Epithelial cell of umbilical artery (primary cell): Measurements from ENCODE around the gene PRODH2. TPM values are rescaled to one million over a fixed set of nuclear protein-coding genes. Genes with fewer than 3 reads are reported as not detected.

ENCODE experiments used
- total RNA-seq: library from RNA; depleted of rRNA; stranded (reverse); fragments of >200 nt; gene quantifications from 2 replicates; pipeline ENCODE4 v1.2.3, GENCODE V29; 2014

The PRODH2 gene, protein sequence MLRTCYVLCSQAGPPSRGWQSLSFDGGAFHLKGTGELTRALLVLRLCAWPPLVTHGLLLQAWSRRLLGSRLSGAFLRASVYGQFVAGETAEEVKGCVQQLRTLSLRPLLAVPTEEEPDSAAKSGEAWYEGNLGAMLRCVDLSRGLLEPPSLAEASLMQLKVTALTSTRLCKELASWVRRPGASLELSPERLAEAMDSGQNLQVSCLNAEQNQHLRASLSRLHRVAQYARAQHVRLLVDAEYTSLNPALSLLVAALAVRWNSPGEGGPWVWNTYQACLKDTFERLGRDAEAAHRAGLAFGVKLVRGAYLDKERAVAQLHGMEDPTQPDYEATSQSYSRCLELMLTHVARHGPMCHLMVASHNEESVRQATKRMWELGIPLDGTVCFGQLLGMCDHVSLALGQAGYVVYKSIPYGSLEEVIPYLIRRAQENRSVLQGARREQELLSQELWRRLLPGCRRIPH
- not detected in 2 replicates for total RNA-seq

DNA sequence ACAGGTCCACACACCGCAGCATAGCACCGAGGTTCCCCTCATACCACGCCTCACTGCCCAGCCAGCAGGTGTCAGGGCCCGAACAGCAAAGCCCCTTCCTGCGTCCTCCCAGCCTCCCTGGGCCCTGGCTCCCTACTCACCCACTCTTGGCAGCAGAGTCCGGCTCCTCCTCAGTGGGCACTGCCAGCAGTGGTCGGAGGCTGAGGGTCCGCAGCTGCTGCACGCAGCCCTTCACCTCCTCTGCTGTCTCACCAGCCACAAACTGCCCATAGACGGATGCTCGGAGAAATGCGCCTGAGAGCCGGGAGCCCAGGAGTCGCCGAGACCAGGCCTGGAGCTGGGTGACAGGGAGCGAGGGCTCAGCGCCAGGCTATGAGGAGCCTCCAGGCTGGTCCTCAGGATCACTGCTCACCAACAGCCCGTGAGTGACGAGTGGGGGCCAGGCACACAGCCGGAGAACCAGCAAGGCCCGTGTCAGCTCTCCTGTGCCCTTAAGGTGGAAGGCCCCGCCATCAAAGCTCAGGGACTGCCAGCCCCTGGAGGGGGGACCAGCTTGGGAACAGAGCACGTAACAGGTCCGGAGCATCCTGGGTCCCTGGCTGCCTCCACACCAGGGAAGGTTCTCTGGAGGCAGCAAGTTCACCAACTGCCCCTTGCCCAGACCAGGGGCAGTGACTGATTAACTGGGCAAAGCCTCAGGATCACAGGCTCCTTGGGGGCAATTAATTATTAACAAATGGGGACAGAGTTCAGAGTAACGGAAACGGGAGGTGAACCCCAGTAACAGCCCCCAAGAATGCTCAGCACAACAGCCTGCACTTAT is at the start of gene PRODH2:
PRODH2 (minus strand) TSS at position 626 of the 823 bp plus-strand sequence; CDS start at position 586, 40 bp downstream.

DNA sequence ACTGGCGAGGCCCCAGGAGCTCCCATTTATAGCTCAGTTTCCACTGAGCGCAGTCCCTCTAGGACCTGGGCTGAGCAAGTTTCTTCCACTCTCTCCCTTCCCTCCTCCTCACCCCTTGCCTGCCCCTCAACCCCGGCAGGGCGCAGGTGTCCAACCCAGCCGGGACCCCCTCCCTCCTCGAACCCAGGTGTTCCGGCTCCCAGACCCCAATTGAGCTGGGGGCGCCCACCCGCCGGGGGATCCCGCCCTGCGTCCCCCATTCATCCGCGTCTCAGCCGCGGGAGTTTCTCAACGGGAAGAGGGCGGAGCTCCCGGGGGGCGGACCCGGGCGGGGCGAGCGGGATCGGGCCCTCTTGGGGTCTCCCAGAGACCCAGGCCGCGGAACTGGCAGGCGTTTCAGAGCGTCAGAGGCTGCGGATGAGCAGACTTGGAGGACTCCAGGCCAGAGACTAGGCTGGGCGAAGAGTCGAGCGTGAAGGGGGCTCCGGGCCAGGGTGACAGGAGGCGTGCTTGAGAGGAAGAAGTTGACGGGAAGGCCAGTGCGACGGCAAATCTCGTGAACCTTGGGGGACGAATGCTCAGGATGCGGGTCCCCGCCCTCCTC is 44.0 kb upstream of the PRODH2 start, which contains the start of gene KIRREL2:
KIRREL2 (plus strand) TSS at position 366 of the 604 bp plus-strand sequence; CDS start at position 575, 209 bp downstream.

DNA sequence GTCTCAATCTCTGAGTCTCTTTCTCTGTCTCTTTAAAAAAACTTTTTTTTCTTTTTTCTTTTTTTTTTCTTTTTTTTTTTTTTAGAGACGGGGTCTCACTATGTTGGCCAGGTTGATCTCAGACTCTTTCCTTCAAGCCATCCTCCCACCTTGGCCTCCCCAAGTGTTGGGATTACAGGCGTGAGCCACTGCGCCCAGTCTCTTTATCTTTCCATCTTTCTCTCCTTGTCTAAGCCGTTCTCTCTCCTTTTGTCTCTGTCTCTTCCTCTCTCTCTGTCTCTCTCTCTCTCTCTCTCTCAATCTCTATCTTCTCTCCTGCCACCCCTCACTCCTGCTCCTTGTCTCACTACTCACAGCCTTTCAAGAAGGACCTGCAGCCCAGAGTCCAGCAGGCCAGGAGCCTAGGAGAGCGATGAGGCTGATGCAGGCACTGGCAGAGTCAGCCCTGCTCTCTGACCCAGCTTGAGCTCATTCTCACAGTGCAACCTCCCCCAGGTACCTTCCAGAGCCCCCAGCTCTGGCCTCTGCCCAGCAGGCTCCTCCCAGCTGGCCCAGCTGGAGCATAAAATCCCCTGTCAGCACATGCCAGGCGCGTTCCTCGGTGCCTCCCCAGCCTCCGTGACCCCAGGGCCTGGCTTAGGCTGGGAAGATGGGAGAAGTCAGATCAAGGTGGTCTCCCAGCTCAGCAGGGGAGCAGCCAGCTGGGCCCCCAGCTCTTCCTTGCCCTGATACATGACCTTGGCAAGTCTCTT is 39.6 kb upstream of the PRODH2 start, which contains the start of gene NPHS1:
NPHS1 (minus strand) TSS at position 476 of the 752 bp plus-strand sequence. CDS start 667 bp downstream, outside the sequence.

DNA sequence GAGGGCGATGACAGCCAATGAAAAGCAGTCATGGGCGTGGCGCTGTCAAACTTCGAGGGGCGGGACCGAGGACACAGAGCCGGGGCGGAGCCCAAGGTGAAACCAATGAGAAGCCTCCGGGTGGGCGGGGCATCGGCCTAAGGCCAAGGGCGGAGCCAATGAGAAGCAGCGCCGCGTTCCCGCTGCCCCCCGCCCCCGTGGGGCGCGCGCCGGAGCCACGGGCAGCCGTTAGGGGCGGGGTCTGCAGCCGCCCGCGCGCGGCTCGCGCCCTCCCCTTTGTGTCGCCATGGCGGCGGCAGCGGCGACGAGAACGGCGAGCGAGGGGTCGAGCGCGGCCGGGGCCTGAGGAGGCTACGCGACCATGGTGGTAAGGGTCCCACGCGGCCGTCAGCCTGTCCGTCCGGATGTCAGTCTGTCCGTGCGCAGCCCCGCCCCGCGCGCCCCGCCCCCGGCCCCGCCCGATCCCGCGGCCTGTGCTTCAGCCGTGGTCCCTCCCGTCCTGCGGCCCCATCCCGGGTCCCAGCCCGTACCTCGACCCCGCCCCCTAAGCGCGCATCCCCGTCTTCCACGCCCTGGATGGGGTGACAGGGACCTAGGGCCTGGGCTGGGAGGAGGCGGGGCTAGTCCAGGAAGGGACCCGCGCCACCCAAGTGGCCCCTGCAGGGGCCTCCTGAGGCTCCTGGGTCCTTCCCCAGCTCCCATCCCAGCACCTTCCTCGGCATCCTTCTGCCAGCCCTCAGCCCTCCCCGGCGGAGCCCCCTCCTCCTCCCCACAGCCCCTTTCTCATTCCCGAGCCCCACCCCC is 37.1 kb downstream of the PRODH2 start, which contains the start of gene ARHGAP33:
ARHGAP33 (plus strand) TSS at position 267 of the 804 bp plus-strand sequence; CDS start at position 362, 95 bp downstream.

DNA sequence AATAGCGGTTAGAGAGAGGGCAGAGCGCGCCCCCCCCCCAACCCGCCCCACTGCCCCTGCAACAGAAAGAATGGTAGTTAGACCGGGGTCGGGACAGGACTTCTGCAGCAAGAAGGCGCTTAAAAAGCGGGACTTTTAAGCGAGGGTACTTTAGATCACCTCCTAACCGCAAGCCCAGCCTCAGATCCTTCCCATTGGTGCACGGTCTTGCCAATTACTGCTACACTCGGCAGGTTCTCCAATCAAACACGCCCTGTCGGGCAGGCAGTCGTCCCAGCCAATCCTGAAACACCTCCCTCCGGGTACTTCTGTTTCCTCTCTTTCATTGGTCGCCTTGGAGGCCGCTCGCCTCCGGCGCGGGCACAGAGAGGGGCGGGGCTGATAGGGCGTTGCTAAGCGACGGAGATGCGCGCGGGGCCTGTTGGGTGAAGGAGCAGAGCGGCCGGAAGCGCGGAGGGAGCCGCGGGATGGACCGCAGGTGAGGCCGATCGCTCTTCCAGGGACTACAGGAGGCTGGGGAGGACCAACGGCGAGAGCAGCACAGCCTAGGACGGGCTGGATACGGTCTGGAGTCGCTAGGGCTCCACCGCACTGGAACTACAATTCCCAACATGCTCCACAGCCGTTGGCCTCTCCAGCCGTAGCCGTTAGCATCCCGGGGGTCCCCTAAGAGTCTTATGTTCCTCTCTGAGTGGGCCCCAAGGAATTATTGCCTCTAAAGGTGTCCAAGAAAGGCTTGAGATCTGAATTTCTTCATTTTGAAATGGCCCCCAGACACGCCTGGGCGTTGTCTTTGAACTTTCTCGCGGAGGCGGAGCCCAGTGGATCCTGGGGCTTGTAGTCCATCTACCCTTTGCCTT is 54.7 kb downstream of the PRODH2 start, which contains the start of gene PROSER3:
PROSER3 (plus strand) TSS at position 428 of the 860 bp plus-strand sequence; CDS start at position 468, 40 bp downstream.

DNA sequence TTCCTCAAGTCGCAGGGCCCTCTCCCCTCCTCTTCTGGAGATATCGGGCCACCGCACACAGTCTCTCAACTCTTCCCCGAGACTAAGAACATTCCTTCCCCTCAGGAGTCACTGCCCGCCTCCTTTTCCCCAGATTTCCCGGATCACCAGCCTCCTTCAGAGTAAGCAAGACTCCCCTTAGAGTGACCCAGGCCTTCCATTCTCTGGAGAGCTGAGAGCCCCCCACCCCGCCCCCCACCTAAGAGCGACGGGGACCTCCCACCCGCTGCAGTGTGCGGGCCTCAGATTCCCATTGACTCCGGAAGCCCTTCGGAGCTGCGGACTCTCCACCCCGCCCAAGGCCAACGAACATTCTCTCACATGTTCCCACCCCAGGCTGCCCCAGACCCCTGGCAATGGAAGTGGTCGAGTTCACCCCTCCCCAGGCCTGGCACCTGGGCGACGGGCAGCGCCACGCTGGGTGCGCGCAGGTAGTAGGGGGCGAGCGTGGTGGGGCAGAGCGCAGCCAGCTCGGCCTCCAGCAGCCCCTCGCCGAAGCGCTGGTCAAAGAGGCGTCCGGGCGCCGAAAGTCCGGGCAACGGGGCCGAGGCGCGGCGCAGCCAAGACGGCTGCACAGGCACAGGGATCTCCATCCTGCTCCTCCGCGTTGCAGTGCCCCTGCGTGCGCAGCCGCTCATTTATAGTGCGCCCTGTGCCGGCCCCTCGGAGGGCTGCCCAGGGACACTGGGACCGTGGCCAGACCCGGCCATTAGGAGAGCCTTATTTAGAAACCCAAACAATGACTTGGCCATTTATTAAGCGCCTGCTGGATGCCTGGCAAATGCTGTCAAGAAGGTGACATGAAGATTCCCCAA is 56.0 kb downstream of the PRODH2 start, which contains the start of gene HSPB6:
HSPB6 (minus strand) TSS at position 653 of the 854 bp plus-strand sequence; CDS start at position 632, 21 bp downstream.

Other genes with a start within 250 kb of the PRODH2 start
- gene ATP4A, start 249.2 kb downstream of the PRODH2 start, total RNA-seq, result not detected in 2 replicates
- not detected in 2 replicates for gene PMIS2, start 226.7 kb downstream of the PRODH2 start, total RNA-seq
- gene HAUS5, start 200.1 kb downstream of the PRODH2 start, total RNA-seq, result 6.8 and 9.9 TPM in 2 replicates
- 48.3 and 53.3 TPM in 2 replicates for gene RBM42, start 183.8 kb downstream of the PRODH2 start, total RNA-seq
- gene ETV2, start 171.1 kb downstream of the PRODH2 start, total RNA-seq, result 0.30 TPM in 1 of 2 replicates, not detected in the other
- 282 and 403 TPM in 2 replicates for gene COX6B1, start 164.5 kb downstream of the PRODH2 start, total RNA-seq
- not detected in 2 replicates for gene UPK1A, start 146.3 kb downstream of the PRODH2 start, total RNA-seq
- not detected in 2 replicates for gene ZBTB32, start 108.3 kb downstream of the PRODH2 start, total RNA-seq
- 3.6 and 7.0 TPM in 2 replicates for gene KMT2B, start 94.8 kb downstream of the PRODH2 start, total RNA-seq
- 0.91 and 4.2 TPM in 2 replicates for gene IGFLR1, start 70.4 kb downstream of the PRODH2 start, total RNA-seq
- gene U2AF1L4, start 67.4 kb downstream of the PRODH2 start, total RNA-seq, result 3.9 and 14.0 TPM in 2 replicates
- gene PSENEN, start 67.2 kb downstream of the PRODH2 start, total RNA-seq, result 14.0 and 15.2 TPM in 2 replicates
- 5.2 and 9.0 TPM in 2 replicates for gene LIN37, start 64.3 kb downstream of the PRODH2 start, total RNA-seq
- 0.65 and 3.0 TPM in 2 replicates for gene HSPB6, start 55.8 kb downstream of the PRODH2 start, total RNA-seq
- gene PROSER3, start 54.7 kb downstream of the PRODH2 start, total RNA-seq, result 2.6 and 4.0 TPM in 2 replicates
- gene ARHGAP33, start 37.3 kb downstream of the PRODH2 start, total RNA-seq, result 2.6 and 4.0 TPM in 2 replicates
- gene NPHS1, start 39.7 kb upstream of the PRODH2 start, total RNA-seq, result not detected in 2 replicates
- 0.15 TPM in 1 of 2 replicates, not detected in the other for gene KIRREL2, start 44.1 kb upstream of the PRODH2 start, total RNA-seq
- 1.2 and 5.5 TPM in 2 replicates for gene APLP1, start 55.7 kb upstream of the PRODH2 start, total RNA-seq
- 1.6 and 17.5 TPM in 2 replicates for gene NFKBID, start 87.7 kb upstream of the PRODH2 start, total RNA-seq
- not detected in 2 replicates for gene HCST, start 89.7 kb upstream of the PRODH2 start, total RNA-seq
- gene TYROBP, start 95.5 kb upstream of the PRODH2 start, total RNA-seq, result not detected in 2 replicates
- gene LRFN3, start 123.5 kb upstream of the PRODH2 start, total RNA-seq, result 1.3 and 2.4 TPM in 2 replicates
- 10.9 and 18.2 TPM in 2 replicates for gene SDHAF1, start 182.3 kb upstream of the PRODH2 start, total RNA-seq
- not detected in 2 replicates for gene SYNE4, start 196.0 kb upstream of the PRODH2 start, total RNA-seq
- 12.3 and 22.2 TPM in 2 replicates for gene ALKBH6, start 201.4 kb upstream of the PRODH2 start, total RNA-seq
- 1.8 and 1.9 TPM in 2 replicates for gene CLIP3, start 220.0 kb upstream of the PRODH2 start, total RNA-seq
- 0.65 and 1.2 TPM in 2 replicates for gene THAP8, start 241.4 kb upstream of the PRODH2 start, total RNA-seq
- gene WDR62, start 242.1 kb upstream of the PRODH2 start, total RNA-seq, result 4.2 and 7.0 TPM in 2 replicates